HepG2 (cell line): ENCODE results near the gene RGS11. TPM values are rescaled to one million over a fixed set of nuclear protein-coding genes. Genes with fewer than 3 reads are reported as not detected.

Experiments
- ATF7 ChIP-seq, 2 experiments: fragments of 450-650 bp in 1 of 2; sonication (generic) in 1 of 2; formaldehyde crosslinking in 1 of 2; IDR thresholded peaks; 2 replicates each; pipeline versions ENCODE4 v1.4.0 to v1.6.1; 2016 to 2020; ENCODE audit warnings: antibody characterized with exemption in 1 of 2, mild to moderate bottlenecking in 1 of 2, missing genetic modification reagents in 1 of 2
- DMAP1 ChIP-seq: IDR thresholded peaks from 2 replicates; pipeline ENCODE4 v1.6.1; 2016
- EHMT2 ChIP-seq: fragments of 200-600 bp; sonication (generic); IDR thresholded peaks from 2 replicates; pipeline ENCODE4 v1.7.0; 2017; ENCODE audit warnings: antibody characterized with exemption, low read depth, low read length, borderline replicate concordance
- EP300 ChIP-seq, 3 experiments: sonication (generic) in 1 of 3; formaldehyde crosslinking in 1 of 3; IDR thresholded peaks; 2 replicates each; pipeline versions ENCODE4 v1.5.1 to v1.6.1; 2011 to 2020; ENCODE audit warnings: low read depth in 2 of 3, low read length in 2 of 3, borderline replicate concordance in 1 of 3, improper control_type of control experiment in 1 of 3, mild to moderate bottlenecking in 1 of 3, missing genetic modification reagents in 1 of 3, moderate library complexity in 1 of 3
- FLYWCH1 ChIP-seq: sonication (generic); formaldehyde crosslinking; IDR thresholded peaks from 2 replicates; pipeline ENCODE4 v1.8.1; 2023; ENCODE audit warnings: mild to moderate bottlenecking, missing genetic modification reagents
- GPN1 ChIP-seq: sonication (generic); formaldehyde crosslinking; IDR thresholded peaks from 2 replicates; pipeline ENCODE4 v1.5.1; 2020; ENCODE audit warnings: missing genetic modification reagents, borderline replicate concordance
- HNRNPUL1 ChIP-seq: fragments of 200-400 bp; formaldehyde crosslinking; IDR thresholded peaks from 2 replicates; pipeline ENCODE4 v1.6.1; 2017; ENCODE audit warnings: low read depth, mild to moderate bottlenecking, low read length, moderate library complexity
- KDM3A ChIP-seq: IDR thresholded peaks from 2 replicates; pipeline ENCODE4 v1.6.1; 2018; ENCODE audit warnings: low read depth, missing compliant biosample characterization
- KLF12 ChIP-seq: sonication (generic); formaldehyde crosslinking; IDR thresholded peaks from 2 replicates; pipeline ENCODE4 v1.4.0; 2020; ENCODE audit warnings: missing genetic modification reagents, borderline replicate concordance
- NR2F1 ChIP-seq, 2 experiments: fragments of 450-650 bp in 1 of 2; formaldehyde crosslinking in 1 of 2; IDR thresholded peaks; 2 replicates each; pipeline versions ENCODE4 v1.5.0 to v1.6.1; 2016 to 2020; ENCODE audit warnings: mild to moderate bottlenecking in 1 of 2, missing compliant biosample characterization in 1 of 2, missing genetic modification reagents in 1 of 2, moderate library complexity in 1 of 2
- PRMT3 ChIP-seq: sonication (generic); formaldehyde crosslinking; IDR thresholded peaks from 2 replicates; pipeline ENCODE4 v1.8.1; 2022; ENCODE audit warnings: low read depth, mild to moderate bottlenecking, moderate library complexity, missing genetic modification reagents, borderline replicate concordance
- RBAK ChIP-seq: sonication (generic); formaldehyde crosslinking; IDR thresholded peaks from 2 replicates; pipeline ENCODE4 v1.5.1; 2020; ENCODE audit warnings: mild to moderate bottlenecking, missing genetic modification reagents
- RBFOX2 ChIP-seq: fragments of 200-400 bp; formaldehyde crosslinking; IDR thresholded peaks from 2 replicates; pipeline ENCODE4 v1.6.1; 2017; ENCODE audit warnings: low read depth, mild to moderate bottlenecking, low read length
- SAP130 ChIP-seq: IDR thresholded peaks from 2 replicates; pipeline ENCODE4 v1.6.1; 2016; ENCODE audit warnings: low read depth
- SNAPC2 ChIP-seq: sonication (generic); formaldehyde crosslinking; IDR thresholded peaks from 2 replicates; pipeline ENCODE4 v1.8.1; 2022; ENCODE audit warnings: mild to moderate bottlenecking, missing genetic modification reagents
- SNRNP70 ChIP-seq: fragments of 200-400 bp; formaldehyde crosslinking; IDR thresholded peaks from 2 replicates; pipeline ENCODE4 v1.6.1; 2017; ENCODE audit warnings: mild to moderate bottlenecking, low read depth, low read length, moderate library complexity
- TEAD3 ChIP-seq: optimal IDR thresholded peaks from 2 replicates; pipeline ENCODE3; 2016; ENCODE audit warnings: borderline replicate concordance
- TRAFD1 ChIP-seq: sonication (generic); formaldehyde crosslinking; IDR thresholded peaks from 2 replicates; pipeline ENCODE4 v1.5.1; 2020; ENCODE audit warnings: missing genetic modification reagents, mild to moderate bottlenecking, borderline replicate concordance
- XBP1 ChIP-seq: sonication (generic); formaldehyde crosslinking; IDR thresholded peaks from 2 replicates; pipeline ENCODE4 v1.5.0; 2020; ENCODE audit warnings: missing genetic modification reagents
- ZKSCAN1 ChIP-seq: fragments of 150-350 bp; IDR thresholded peaks from 2 replicates; pipeline ENCODE4 v1.6.1; 2014; ENCODE audit warnings: low read length
- ZNF292 ChIP-seq: sonication (generic); formaldehyde crosslinking; IDR thresholded peaks from 2 replicates; pipeline ENCODE4 v1.8.1; 2022; ENCODE audit warnings: mild to moderate bottlenecking, low read depth, missing genetic modification reagents, borderline replicate concordance
- ZNF609 ChIP-seq: sonication (generic); formaldehyde crosslinking; IDR thresholded peaks from 2 replicates; pipeline ENCODE4 v1.4.0; 2020; ENCODE audit warnings: mild to moderate bottlenecking, missing genetic modification reagents, borderline replicate concordance
- polyA plus RNA-seq, 8 experiments: library from polyadenylated mRNA; depleted of rRNA in 3 of 8; stranded (reverse) in 7 of 8; unstranded in 1 of 8; fragments of >200 nt; fragmentation: Illumina TruSeq in 4 of 8; extraction: Trizol in 4 of 8; gene quantifications; 2 replicates each; pipeline versions ENCODE4 v1.2.1 to v1.2.3, GENCODE V29; 2011 to 2016; ENCODE audit warnings: low read depth in 4 of 8, missing spikeins in 1 of 8, mixed read lengths in 1 of 8; ENCODE audit not compliant: insufficient read depth in 1 of 8
- total RNA-seq, 5 experiments: library from RNA; depleted of rRNA; stranded (reverse); fragments of >200 nt; fragmentation: Illumina TruSeq; extraction: Trizol; gene quantifications; 2 replicates each; pipeline ENCODE4 v1.2.3, GENCODE V29; 2016; ENCODE audit warnings: low read depth in 1 of 5

Gene RGS11
- total and polyA plus RNA-seq, 2 of the 13 experiments (the other 11 are each of a cell fraction or from before 2014, with no cell fraction given), result 0.11 TPM; not detected in 1

- no peak for TF ChIP-seq NR2F1 (CRISPR knock-in tag; IDR thresholded peaks at IDR 0.05)
- peak; percentile 48; the same call in 1 of the 2 replicates for TF ChIP-seq HNRNPUL1
- TF ChIP-seq TEAD3, result peak; percentile 86
- TF ChIP-seq XBP1 (CRISPR knock-in tag), result no peak; the same call in 1 of the 2 replicates
- TF ChIP-seq SNRNP70, result no peak
- 0 out of 2 replicates have a peak, but pooled peaks have one; percentile 40 for TF ChIP-seq ZNF609 (CRISPR knock-in tag)
- no peak for TF ChIP-seq FLYWCH1 (CRISPR knock-in tag)
- TF ChIP-seq TRAFD1 (CRISPR knock-in tag), result 0 out of 2 replicates have a peak, but pooled peaks have one; percentile 21
- peak; percentile 16; the same call in 1 of the 2 replicates for TF ChIP-seq PRMT3
- TF ChIP-seq ZKSCAN1, result no peak
- TF ChIP-seq SNAPC2 (CRISPR knock-in tag), result peak; percentile 95
- no peak for TF ChIP-seq ATF7 (IDR thresholded peaks at IDR 0.05)
- TF ChIP-seq ATF7 (CRISPR knock-in tag; IDR thresholded peaks at IDR 0.05), result no peak
- no peak for TF ChIP-seq EHMT2
- no peak for TF ChIP-seq RBAK (CRISPR knock-in tag)
- peak; percentile 95 for TF ChIP-seq KLF12 (CRISPR knock-in tag)
- TF ChIP-seq GPN1 (CRISPR knock-in tag), result 0 out of 2 replicates have a peak, but pooled peaks have one; percentile 91
- peak in 1 of 2 experiments; percentile 30; a peak in 1 of 4 replicates for TF ChIP-seq EP300 (IDR thresholded peaks at IDR 0.05; ENCODE audit: low read depth in 2 of 2, low read length in 2 of 2)
- TF ChIP-seq EP300 (CRISPR knock-in tag; IDR thresholded peaks at IDR 0.05; ENCODE audit: borderline replicate concordance), result peak; percentile 79
- peak; percentile 88 for TF ChIP-seq KDM3A (CRISPR knock-in tag)
- TF ChIP-seq SAP130 (CRISPR knock-in tag), result peak; percentile 94
- peak; percentile 98 for TF ChIP-seq DMAP1
- TF ChIP-seq RBFOX2, result peak; percentile 100
- no peak for TF ChIP-seq ZNF292 (CRISPR knock-in tag)
Observed at GRCh38 chr16:228852-229730, 46.7 kb downstream of the RGS11 start, which contains the start of gene LUC7L (continued).
